ENCODE results near the gene C16orf74. TPM values are rescaled to one million over a fixed set of nuclear protein-coding genes. Genes with fewer than 3 reads are reported as not detected.

Gene C16orf74
- total and polyA plus RNA-seq, 2 donors (not counting 1 experiment from before 2014, with no cell fraction given) = 73.0 to 83.3 TPM

DNA sequence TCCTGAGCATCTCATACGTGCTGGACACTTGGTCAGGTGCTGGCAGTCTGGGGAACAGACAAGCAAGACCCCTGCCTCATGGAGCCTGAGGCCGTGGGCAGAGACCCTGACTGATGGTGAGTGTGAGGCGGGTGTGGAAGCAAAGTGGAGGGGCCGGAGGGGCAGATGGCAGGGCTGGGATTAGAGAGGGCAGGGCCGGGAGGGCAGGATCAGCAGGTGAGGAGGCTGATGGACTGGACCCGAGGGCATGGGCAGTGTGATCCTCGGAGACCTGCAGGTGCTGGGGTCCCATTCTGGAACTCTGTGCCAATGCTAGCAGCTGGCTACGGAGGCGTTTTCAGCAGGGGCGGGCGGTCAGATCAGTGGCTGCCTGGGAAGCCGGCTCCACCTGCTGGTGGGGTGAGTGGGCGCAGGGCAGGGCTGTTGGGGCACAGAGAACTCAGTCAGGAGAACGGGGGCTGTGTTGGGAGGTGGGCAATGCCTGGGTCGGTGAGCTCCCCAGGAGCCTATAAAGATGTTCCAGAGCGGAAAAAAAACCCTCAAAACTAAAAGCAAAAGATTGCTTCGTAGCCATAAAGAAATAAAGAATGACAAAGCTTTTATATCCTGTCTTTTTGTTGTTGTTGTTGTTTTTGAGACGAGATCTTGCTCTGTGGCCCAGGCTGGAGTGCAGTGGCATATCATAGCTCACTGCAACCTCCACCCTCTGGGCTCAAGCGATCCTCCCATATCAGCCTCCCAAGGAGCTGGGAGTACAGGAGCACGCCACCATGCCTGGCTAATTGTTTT lies 8.9 kb upstream of the C16orf74 start:
- intact Hi-C loops (cut with micrococcal nuclease) = loop anchor here (1.0 to 5.0 kb wide), 6 partner anchors 10 to 227 kb away; no protein-coding TSS in a partner anchor
- peak overlapping the region; percentile 76 for H3K4me2 ChIP-seq (replicated peaks; ENCODE audit: low read depth, low read length, poor library complexity, severe bottlenecking)
- H4K20me1 ChIP-seq (ENCODE audit: control insufficient read depth, insufficient read depth, low read length, poor library complexity, severe bottlenecking) = no peaks in the 10 kb centered on the region
- H3K27me3 ChIP-seq (replicated peaks in 1 of 4; ENCODE audit: control extremely low read depth in 1 of 4, control insufficient read depth in 3 of 4, insufficient read depth in 4 of 4, low read length in 3 of 4) = no peaks in the 10 kb centered on the region
- Mint-ChIP-seq H3K4me3 (peak overlapping the region; percentile 70), H3K9me3 (ENCODE audit: insufficient read depth) (peaks cover 3% of the 10 kb centered on the region), H3K27ac (peak overlapping the region; percentile 100), H3K4me1 (peaks cover 61% of the 10 kb centered on the region), H3K27me3 (no peaks in the 10 kb centered on the region)
- POLR2A ChIA-PET = interaction anchor here (0.5 to 3.0 kb wide), 7 partner anchors 9 to 279 kb away, joined by 3 to 22 read pairs (median 4); partner anchors contain the start of gene C16orf74
- CTCF ChIA-PET = interaction anchor here (0.7 to 5.7 kb wide), 20 partner anchors 11 to 239 kb away, joined by 3 to 77 read pairs (median 6); partner anchors contain the start of gene GINS2
- peak overlapping the region; percentile 88 to 94 for H3K27ac ChIP-seq (ENCODE audit: low read length in 2 of 2)
- H3K79me2 ChIP-seq (ENCODE audit: control insufficient read depth, insufficient read depth, low read length) = no peaks in the 10 kb centered on the region
- peaks cover 0 to 21% (median 7%) of the 10 kb centered on the region in 3 donors for H3K9me3 ChIP-seq (ENCODE audit: control extremely low read depth in 1 of 3, control insufficient read depth in 2 of 3, insufficient read depth in 1 of 3, low read length in 2 of 3)
- H3K36me3 ChIP-seq (replicated peaks in 1 of 2; ENCODE audit: control extremely low read depth in 1 of 2, control insufficient read depth in 1 of 2, extremely low read depth in 1 of 2, insufficient read depth in 2 of 2, low read length in 1 of 2) = no peaks in the 10 kb centered on the region
- peaks cover 75 to 82% of the 10 kb centered on the region in 2 donors for H3K4me1 ChIP-seq (ENCODE audit: control insufficient read depth in 2 of 2, insufficient read depth in 2 of 2, low read length in 2 of 2)
- H3K4me3 ChIP-seq (ENCODE audit: control extremely low read depth in 1 of 5, extremely low read depth in 1 of 5, insufficient read depth in 1 of 5, low read depth in 2 of 5, low read length in 4 of 5) = peak overlapping the region in 4 of 5 experiments; percentile 8 to 49 (median 22)
- DNase-seq (peak; percentile 76), ATAC-seq (ENCODE audit: low read depth) (no peak)
- peak overlapping the region; percentile 59 for H3K9ac ChIP-seq (ENCODE audit: low read length)
- no peak overlapping the region for H2AFZ ChIP-seq (ENCODE audit: insufficient read depth, low read depth, low read length, poor library complexity, severe bottlenecking)
- no peak for TF ChIP-seq EZH2 (IDR thresholded peaks at IDR 0.05; ENCODE audit: borderline replicate concordance, insufficient read depth, low read depth, low read length, poor library complexity, severe bottlenecking)
- TF ChIP-seq, protein P1, sequence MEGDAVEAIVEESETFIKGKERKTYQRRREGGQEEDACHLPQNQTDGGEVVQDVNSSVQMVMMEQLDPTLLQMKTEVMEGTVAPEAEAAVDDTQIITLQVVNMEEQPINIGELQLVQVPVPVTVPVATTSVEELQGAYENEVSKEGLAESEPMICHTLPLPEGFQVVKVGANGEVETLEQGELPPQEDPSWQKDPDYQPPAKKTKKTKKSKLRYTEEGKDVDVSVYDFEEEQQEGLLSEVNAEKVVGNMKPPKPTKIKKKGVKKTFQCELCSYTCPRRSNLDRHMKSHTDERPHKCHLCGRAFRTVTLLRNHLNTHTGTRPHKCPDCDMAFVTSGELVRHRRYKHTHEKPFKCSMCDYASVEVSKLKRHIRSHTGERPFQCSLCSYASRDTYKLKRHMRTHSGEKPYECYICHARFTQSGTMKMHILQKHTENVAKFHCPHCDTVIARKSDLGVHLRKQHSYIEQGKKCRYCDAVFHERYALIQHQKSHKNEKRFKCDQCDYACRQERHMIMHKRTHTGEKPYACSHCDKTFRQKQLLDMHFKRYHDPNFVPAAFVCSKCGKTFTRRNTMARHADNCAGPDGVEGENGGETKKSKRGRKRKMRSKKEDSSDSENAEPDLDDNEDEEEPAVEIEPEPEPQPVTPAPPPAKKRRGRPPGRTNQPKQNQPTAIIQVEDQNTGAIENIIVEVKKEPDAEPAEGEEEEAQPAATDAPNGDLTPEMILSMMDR (IDR thresholded peaks at IDR 0.05) = peak; percentile 57
- WGBS (ENCODE audit: insufficient coverage) = 53% methylated on average over 16 of the region's 20 CpGs

Measured in B cell (primary cell).